Ascending aorta (tissue), 2 donors: Measurements from ENCODE around the gene GARIN6. TPM values are rescaled to one million over a fixed set of nuclear protein-coding genes. Genes with fewer than 3 reads are reported as not detected.
A peak's percentile ranks its signal among the peaks of the same experiment; 100 is the strongest.

Experiments used
- DNase-seq, 2 donors: peaks; one replicate each; pipeline ENCODE4 v3.0.0-alpha.2; 2019; ENCODE audit warnings: low spot score in 2 of 2
- H3K27ac ChIP-seq, 2 donors: fragments of 200-600 bp; sonication (generic); one replicate each; pipeline ENCODE4 v1.5.1; 2016 to 2017; ENCODE audit warnings: mild to moderate bottlenecking in 1 of 2
- H3K27me3 ChIP-seq: fragments of 200-600 bp; sonication (generic); one replicate; pipeline ENCODE4 v1.5.1; 2017
- H3K36me3 ChIP-seq, 2 donors: fragments of 200-600 bp; sonication (generic); one replicate each; pipeline ENCODE4 v1.5.1; 2016
- H3K4me1 ChIP-seq, 2 donors: fragments of 200-600 bp; sonication (generic); one replicate each; pipeline ENCODE4 v1.5.1; 2016 to 2017; ENCODE audit warnings: mild to moderate bottlenecking in 1 of 2
- H3K4me3 ChIP-seq, 2 donors: fragments of 200-600 bp; sonication (generic); one replicate each; pipeline ENCODE4 v1.5.1; 2016 to 2017; ENCODE audit warnings: mild to moderate bottlenecking in 1 of 2
- H3K9me3 ChIP-seq, 2 donors: fragments of 200-600 bp; sonication (generic); one replicate each; pipeline ENCODE4 v1.5.1; 2016
- intact Hi-C: fragments of 100-400 bp; cut with DNase I; formaldehyde crosslinking; loops from one replicate; pipeline ENCODE4 v1.15.1; 2023
- total RNA-seq: library from RNA; depleted of rRNA; stranded (reverse); fragments of >200 nt; gene quantifications from one replicate; pipeline ENCODE4 v1.1.0, GENCODE V29; 2016
- TF ChIP-seq, protein P1 (sequence below), 3 experiments: fragments of 200-600 bp in 2 of 3; fragments of 450-650 bp in 1 of 3; sonication (generic) in 2 of 3; IDR thresholded peaks; one replicate each; pipeline ENCODE4 v1.5.1; 2016 to 2019; ENCODE audit warnings: antibody characterized with exemption in 3 of 3, mild to moderate bottlenecking in 1 of 3, moderate library complexity in 1 of 3

GARIN6 gene
- total RNA-seq, 1 donor from 2014 or later: not detected

DNA sequence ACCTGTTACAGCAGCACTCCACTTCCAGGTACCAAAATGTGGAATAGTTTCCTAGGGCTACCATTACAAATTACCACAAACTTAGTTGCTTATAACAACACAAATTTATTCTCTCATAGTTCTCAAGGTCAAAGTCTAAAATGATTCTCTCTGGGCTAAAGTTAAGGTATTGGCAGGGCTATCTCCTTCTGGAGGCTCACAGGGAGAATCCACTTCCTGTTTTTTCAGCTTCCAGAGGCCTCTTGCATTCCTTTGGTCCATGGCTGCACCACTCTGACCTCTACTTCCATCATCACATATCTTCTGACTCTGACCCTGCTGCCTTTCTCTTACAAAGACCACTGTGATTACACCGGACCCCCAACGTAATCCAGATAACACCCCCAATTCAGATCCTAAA, 2.9 kb upstream of the GARIN6 start:
- TF ChIP-seq, protein P1, sequence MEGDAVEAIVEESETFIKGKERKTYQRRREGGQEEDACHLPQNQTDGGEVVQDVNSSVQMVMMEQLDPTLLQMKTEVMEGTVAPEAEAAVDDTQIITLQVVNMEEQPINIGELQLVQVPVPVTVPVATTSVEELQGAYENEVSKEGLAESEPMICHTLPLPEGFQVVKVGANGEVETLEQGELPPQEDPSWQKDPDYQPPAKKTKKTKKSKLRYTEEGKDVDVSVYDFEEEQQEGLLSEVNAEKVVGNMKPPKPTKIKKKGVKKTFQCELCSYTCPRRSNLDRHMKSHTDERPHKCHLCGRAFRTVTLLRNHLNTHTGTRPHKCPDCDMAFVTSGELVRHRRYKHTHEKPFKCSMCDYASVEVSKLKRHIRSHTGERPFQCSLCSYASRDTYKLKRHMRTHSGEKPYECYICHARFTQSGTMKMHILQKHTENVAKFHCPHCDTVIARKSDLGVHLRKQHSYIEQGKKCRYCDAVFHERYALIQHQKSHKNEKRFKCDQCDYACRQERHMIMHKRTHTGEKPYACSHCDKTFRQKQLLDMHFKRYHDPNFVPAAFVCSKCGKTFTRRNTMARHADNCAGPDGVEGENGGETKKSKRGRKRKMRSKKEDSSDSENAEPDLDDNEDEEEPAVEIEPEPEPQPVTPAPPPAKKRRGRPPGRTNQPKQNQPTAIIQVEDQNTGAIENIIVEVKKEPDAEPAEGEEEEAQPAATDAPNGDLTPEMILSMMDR (IDR thresholded peaks at IDR 0.05): no peak
- DNase-seq: no peak
- H3K27ac ChIP-seq: no peak overlapping the region
- no peak overlapping the region for H3K4me3 ChIP-seq
- peaks cover 0 to 16% of the 10 kb centered on the region in 2 donors for H3K36me3 ChIP-seq
- H3K4me1 ChIP-seq: no peaks in the 10 kb centered on the region
- no peaks in the 10 kb centered on the region for H3K9me3 ChIP-seq
- no peaks in the 10 kb centered on the region for H3K27me3 ChIP-seq
- intact Hi-C loops: no loop called here

DNA sequence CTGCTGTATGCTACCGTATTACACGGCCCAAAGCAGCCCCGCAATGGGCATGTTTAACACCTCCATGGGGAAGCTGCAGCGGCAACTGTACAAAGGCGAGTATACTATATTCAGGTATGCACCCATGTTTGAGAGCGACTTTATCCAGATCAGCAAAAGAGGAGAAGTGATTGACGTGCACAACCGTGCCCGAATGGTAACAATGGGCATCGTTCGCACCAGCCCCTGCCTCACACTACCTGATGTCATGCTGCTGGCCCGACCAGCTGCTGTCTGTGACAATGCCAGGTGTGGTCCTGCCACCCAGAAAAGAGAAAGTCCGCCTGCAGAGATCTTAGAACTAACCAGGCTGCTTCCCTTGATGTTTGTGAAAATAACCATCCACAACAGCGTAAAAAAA, 630 bp downstream of the GARIN6 start:
- no peaks in the 10 kb centered on the region for H3K4me1 ChIP-seq
- intact Hi-C loops: no loop called here
- TF ChIP-seq, protein P1 (IDR thresholded peaks at IDR 0.05): no peak
- DNase-seq: no peak
- H3K4me3 ChIP-seq: no peak overlapping the region
- H3K36me3 ChIP-seq: peaks cover 0 to 16% of the 10 kb centered on the region in 2 donors
- H3K9me3 ChIP-seq: no peaks in the 10 kb centered on the region
- no peaks in the 10 kb centered on the region for H3K27me3 ChIP-seq
- H3K27ac ChIP-seq: no peak overlapping the region

DNA sequence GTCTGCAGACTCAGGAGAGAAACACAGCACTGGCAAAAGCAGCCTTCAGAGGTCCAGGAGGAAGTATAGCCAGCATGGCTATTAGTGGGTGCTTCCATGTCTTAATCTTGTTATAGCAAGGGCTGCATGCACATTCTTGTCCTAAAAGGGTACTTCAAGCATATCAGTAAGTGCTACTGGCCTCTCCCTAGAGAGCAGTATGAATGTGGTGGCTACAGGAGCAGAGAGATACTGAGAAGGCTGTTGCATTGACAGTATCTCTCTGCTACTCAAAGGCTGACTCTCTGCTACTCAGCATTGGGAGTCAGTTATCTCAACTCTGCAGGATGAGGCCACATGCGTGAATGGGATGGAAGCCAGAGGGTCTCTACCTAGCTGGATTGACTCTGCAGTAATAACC, 2.0 kb downstream of the GARIN6 start:
- Histone ChIP-seq H3K27ac (no peak overlapping the region), H3K36me3 (peaks cover 0 to 16% of the 10 kb centered on the region in 2 donors), H3K4me3 (no peak overlapping the region), H3K4me1 (no peaks in the 10 kb centered on the region), H3K27me3 (no peaks in the 10 kb centered on the region), H3K9me3 (no peaks in the 10 kb centered on the region)
- TF ChIP-seq, protein P1 (IDR thresholded peaks at IDR 0.05): no peak
- no peak for DNase-seq
- intact Hi-C loops: no loop called here

DNA sequence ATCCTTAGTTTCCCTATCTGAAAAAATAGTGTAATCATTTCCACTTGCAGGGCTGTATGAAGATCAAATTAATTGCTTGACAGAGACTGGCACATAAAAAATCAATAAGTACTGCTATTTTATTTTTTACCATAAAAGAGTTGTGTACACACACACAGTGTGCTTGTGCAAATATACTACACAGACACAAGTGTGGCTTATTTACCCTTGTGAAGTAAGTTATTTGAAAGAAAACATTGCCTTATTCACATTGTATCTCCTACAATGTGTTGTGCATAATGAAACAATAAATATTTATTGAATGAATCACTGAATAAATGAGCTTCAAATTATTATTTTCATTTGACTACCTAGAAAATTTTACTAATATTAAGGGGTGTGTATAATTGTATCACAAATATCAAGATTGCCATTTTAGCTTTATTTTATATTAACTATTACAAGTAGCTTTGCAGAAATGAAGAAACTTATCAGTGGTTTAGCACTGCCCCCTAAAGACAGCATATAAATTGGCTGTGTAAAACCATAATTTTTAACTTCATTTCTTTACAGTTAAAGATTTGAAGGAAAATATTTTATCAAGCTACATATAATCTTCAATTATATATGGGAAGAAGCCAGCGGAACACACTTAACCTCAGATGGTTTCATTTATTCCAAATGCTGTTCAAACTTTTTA, 11.3 kb downstream of the GARIN6 start:
- Histone ChIP-seq H3K4me1 (no peaks in the 10 kb centered on the region), H3K27ac (no peak overlapping the region), H3K9me3 (no peaks in the 10 kb centered on the region), H3K27me3 (no peaks in the 10 kb centered on the region), H3K4me3 (no peak overlapping the region), H3K36me3 (no peaks in the 10 kb centered on the region)
- no peak for DNase-seq
- intact Hi-C loops: no loop called here
- TF ChIP-seq, protein P1 (IDR thresholded peaks at IDR 0.05): peak in 2 of 3 experiments; percentile 4 to 30

DNA sequence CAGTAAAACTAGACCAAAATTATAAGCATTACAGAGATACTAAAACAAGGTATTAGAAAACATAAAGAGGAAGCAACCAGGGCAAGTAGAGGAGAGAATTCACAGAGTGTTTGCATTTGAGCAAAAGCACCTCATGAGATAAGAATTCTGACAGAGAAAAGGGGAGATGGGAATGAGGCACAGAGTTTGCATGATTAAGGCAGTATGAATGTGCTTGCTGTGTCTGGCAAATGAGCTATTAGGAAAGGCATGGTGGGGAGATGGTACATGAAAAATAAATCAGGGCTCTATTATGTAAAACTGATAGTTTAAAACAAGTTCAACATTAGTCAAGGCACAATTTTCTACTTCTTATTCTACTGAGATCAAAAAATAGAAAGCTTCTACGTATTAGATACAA, 23.1 kb downstream of the GARIN6 start:
- Histone ChIP-seq H3K4me1 (no peaks in the 10 kb centered on the region), H3K4me3 (no peak overlapping the region), H3K9me3 (peaks cover 0 to 12% of the 10 kb centered on the region in 2 donors), H3K27ac (no peak overlapping the region), H3K27me3 (no peaks in the 10 kb centered on the region), H3K36me3 (no peaks in the 10 kb centered on the region)
- TF ChIP-seq, protein P1 (IDR thresholded peaks at IDR 0.05): no peak
- intact Hi-C loops: no loop called here
- DNase-seq: no peak
